Fibroblast of mammary gland (primary cell): ENCODE results near the gene NDUFC2.

ENCODE experiments used
- DNase-seq: peaks from one replicate; pipeline ENCODE4 v3.0.0-alpha.2; 2010; ENCODE audit warnings: low read depth
- H3K4me3 ChIP-seq: 2 replicates; pipeline ENCODE4 v1.5.1; 2011; ENCODE audit warnings: low read depth, mild to moderate bottlenecking, low read length, moderate library complexity; ENCODE audit not compliant: control insufficient read depth
- CTCF ChIP-seq: conservative IDR thresholded peaks from 2 replicates; pipeline ENCODE4 v1.5.1; 2011; ENCODE audit warnings: low read depth, low read length, inconsistent platforms; ENCODE audit not compliant: control insufficient read depth, insufficient read depth

NDUFC2 gene

GRCh38 chr11:78071717-78072116, 7.9 kb downstream of the NDUFC2 start:
- no peak for DNase-seq
- no peak overlapping the region for H3K4me3 ChIP-seq
- no peak for TF ChIP-seq CTCF

GRCh38 chr11:78070621-78071020, 9.0 kb downstream of the NDUFC2 start:
- DNase-seq = no peak
- no peak overlapping the region for H3K4me3 ChIP-seq
- TF ChIP-seq CTCF = no peak

DNA sequence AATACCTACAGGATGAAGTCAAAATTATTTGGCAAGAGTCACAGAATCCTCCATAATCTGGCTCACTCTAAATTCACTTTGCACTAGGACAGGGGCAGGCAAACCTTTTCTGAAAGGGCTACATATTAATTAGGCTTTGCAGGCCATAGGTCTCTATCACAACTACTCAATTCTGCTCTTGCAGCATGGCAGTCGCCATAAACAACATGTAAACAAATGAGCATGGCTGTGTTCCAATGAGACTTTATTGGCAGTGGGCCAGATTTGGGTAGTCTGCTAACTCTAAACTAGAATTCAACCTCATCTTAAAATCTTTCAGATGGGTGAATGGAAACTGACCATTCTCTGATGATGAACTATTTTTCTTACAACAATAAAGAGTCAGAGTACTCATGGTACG, 10.2 kb downstream of the NDUFC2 start:
- peak; percentile 18 for DNase-seq
- TF ChIP-seq CTCF = no peak
- no peak overlapping the region for H3K4me3 ChIP-seq

DNA sequence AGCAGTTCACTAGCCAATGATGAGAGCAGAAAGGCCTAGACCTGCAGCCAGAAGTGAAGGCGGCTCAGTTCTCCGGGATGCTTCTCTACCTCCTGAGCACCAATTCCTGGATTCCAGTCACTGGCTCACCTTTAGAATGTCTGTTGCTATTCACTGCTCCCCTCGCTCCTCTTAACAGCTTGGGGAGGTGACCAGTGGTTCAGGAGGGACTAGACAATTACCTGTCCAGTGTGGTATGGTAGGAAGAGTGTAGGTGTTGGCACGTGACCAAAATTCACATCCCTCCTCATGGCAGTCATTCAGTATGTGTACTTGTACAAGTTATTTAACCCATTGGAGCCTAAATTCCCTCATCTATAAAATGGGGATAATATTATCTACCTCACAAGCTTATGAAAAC, 12.0 kb downstream of the NDUFC2 start:
- TF ChIP-seq CTCF = no peak

GRCh38 chr11:78066471-78066870, 13.2 kb downstream of the NDUFC2 start:
- H3K4me3 ChIP-seq = no peak overlapping the region
- no peak for TF ChIP-seq CTCF
- no peak for DNase-seq

More for the DNA sequence above, 12.0 kb downstream of the NDUFC2 start:
- DNase-seq = no peak
- no peak overlapping the region for H3K4me3 ChIP-seq

GRCh38 chr11:78065203-78065602, 14.5 kb downstream of the NDUFC2 start:
- no peak for DNase-seq
- no peak for TF ChIP-seq CTCF
- no peak overlapping the region for H3K4me3 ChIP-seq

GRCh38 chr11:78063440-78064181, 16.1 kb downstream of the NDUFC2 start, which contains the start of gene THRSP:
Gene THRSP (plus strand): TSS chr11:78063861. CDS start chr11:78063882, 21 bp downstream.
- no peak for TF ChIP-seq CTCF
- DNase-seq = no peak
- H3K4me3 ChIP-seq = no peak within 1 kb of the TSS
